ENCODE data around the gene BORCS6. TPM values are rescaled to one million over a fixed set of nuclear protein-coding genes. Genes with fewer than 3 reads are reported as not detected.

The BORCS6 gene
- total RNA-seq, 1 experiment from 2014 or later = 9.3 TPM

GRCh38 chr17:8155996-8156245, 34.1 kb downstream of the BORCS6 start:
- ChIA-PET POLR2A (interaction anchor here (2.2 kb wide), 1 partner anchor 17 kb away, joined by 12 read pairs; no protein-coding TSS in a partner anchor), CTCF (no interaction called here)
- ATAC-seq (0 out of 2 replicates have a peak, but pooled peaks have one; percentile 0), DNase-seq (ENCODE audit: low read depth, low spot score) (no peak)
- TSS peak; percentile 91 for BruUV-seq (replicated peaks)
- H3K4me1 ChIP-seq (ENCODE audit: control insufficient read depth, insufficient read depth, low read length) = peaks cover 41% of the 10 kb centered on the region
- in situ Hi-C loops (cut with HindIII; ENCODE audit: low pct_unique_long_range_greater_than_20kb, low sequenced_read_pairs) = no loop called here
- H3K27ac ChIP-seq (ENCODE audit: low read length) = peak overlapping the region; percentile 82
- TF ChIP-seq SIN3A (IDR thresholded peaks at IDR 0.05; ENCODE audit: borderline replicate concordance, insufficient read depth, low read depth, low read length) = no peak
- no peak for TF ChIP-seq REST (IDR thresholded peaks at IDR 0.05; ENCODE audit: insufficient read depth in 1 of 2, low read depth in 2 of 2, low read length in 1 of 2)
- TF ChIP-seq POLR2AphosphoS5 (IDR thresholded peaks at IDR 0.05; ENCODE audit: low read depth, low read length) = no peak
- TF ChIP-seq CTCF (IDR thresholded peaks at IDR 0.05) = no peak
- TF ChIP-seq TCF7L2 (IDR thresholded peaks at IDR 0.05; ENCODE audit: low read depth, low read length) = no peak
- intact Hi-C loops (cut with micrococcal nuclease; ENCODE audit: unreplicated experiment) = no loop called here
- peak overlapping the region; percentile 71 to 73 for H3K4me3 ChIP-seq (ENCODE audit: low read depth in 2 of 2, low read length in 2 of 2)
- no peaks in the 10 kb centered on the region for H3K27me3 ChIP-seq (ENCODE audit: control insufficient read depth, insufficient read depth, low read length)
- H3K36me3 ChIP-seq (ENCODE audit: control insufficient read depth, insufficient read depth, low read length) = no peaks in the 10 kb centered on the region; the same call in 1 of the 2 replicates
- H3K9me3 ChIP-seq (ENCODE audit: control insufficient read depth, insufficient read depth, low read depth, low read length) = no peaks in the 10 kb centered on the region

GRCh38 chr17:8155231-8155995, 34.6 kb downstream of the BORCS6 start:
- in situ Hi-C loops (cut with HindIII; ENCODE audit: low pct_unique_long_range_greater_than_20kb, low sequenced_read_pairs) (no loop called here), intact Hi-C loops (cut with micrococcal nuclease; ENCODE audit: unreplicated experiment) (no loop called here)
- Histone ChIP-seq H3K4me1 (ENCODE audit: control insufficient read depth, insufficient read depth, low read length) (peaks cover 41% of the 10 kb centered on the region), H3K27me3 (ENCODE audit: control insufficient read depth, insufficient read depth, low read length) (no peaks in the 10 kb centered on the region), H3K9me3 (ENCODE audit: control insufficient read depth, insufficient read depth, low read depth, low read length) (no peaks in the 10 kb centered on the region), H3K36me3 (ENCODE audit: control insufficient read depth, insufficient read depth, low read length) (no peaks in the 10 kb centered on the region; the same call in 1 of the 2 replicates), H3K27ac (ENCODE audit: low read length) (peak overlapping the region; percentile 82), H3K4me3 (ENCODE audit: low read depth in 2 of 2, low read length in 2 of 2) (peak overlapping the region; percentile 71 to 73)
- ChIA-PET POLR2A (interaction anchor here (0.6 to 2.2 kb wide), 2 partner anchors 10 to 18 kb away, joined by 7 to 12 read pairs; no protein-coding TSS in a partner anchor), CTCF (no interaction called here)
- TF ChIP-seq REST (IDR thresholded peaks at IDR 0.05; ENCODE audit: insufficient read depth in 1 of 2, low read depth in 2 of 2, low read length in 1 of 2) (no peak), POLR2AphosphoS5 (IDR thresholded peaks at IDR 0.05; ENCODE audit: low read depth, low read length) (no peak)
- no peak for DNase-seq (ENCODE audit: low read depth, low spot score)
- BruUV-seq (replicated peaks) = no TSS peak
- ATAC-seq = no peak

Measured in Panc1 (cell line).